COR-L47 (cell line): ENCODE measurements around the gene HPN.
"Not testable (repeated sequence)": the region's sequence is repeated elsewhere in the genome, so short reads cannot be mapped to it uniquely, and the experiment has no call there.

ENCODE experiments used
- DNase-seq: peaks from one replicate; lab custom pipeline; 2025; lab: John Stamatoyannopoulos, UW

Gene HPN

DNA sequence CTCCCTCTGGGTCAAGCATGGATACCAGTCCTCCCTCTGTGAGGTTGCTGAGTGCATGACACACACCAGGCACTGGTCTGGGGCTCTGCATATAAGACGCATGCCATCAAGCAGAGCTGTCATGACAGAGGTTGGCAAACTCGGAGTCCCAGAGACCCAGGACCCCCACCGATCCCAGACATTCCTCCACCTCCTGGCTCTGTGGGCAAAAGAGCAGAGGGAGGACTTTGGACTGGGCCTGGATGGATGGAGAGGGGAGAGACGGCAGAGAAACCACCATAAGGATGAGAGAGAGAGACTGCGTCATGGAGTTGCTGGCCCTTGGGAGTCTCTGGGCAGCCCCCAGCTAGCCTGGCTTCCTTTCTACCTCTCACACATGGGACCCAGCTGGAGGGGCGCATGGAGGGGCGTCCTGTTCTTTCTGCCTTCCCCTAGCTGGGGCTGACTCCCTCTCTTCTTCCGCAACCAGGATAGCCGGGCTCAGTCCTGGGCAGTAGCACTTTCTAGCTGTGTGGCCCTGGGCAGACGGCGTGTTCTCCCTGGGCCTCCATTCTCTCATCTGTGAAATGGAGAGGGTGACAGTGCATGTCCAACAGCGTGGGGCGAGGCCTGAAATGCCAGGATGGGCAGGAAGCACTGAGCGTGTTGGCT, 1.6 kb downstream of the HPN start:
- DNase-seq: no peak

DNA sequence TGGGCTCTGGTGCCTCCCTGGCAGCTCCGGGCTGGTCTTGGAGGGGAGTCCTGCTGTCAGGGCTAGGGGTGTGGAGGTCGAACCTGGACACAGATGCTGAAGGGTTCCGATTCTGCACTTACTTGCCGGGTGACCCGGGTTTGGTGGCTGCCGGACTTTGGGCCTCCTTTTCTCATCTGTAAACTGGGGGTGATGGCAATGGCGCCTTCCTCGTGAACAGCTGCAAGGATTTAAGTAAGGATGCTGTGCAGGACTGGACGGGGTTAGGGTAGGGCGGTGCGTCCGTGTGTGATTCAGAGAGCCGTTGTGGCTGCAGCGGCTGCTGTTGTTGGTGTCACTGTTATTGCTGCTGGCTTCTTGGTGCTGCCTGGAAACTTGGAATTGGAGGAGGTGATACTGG, 2.4 kb downstream of the HPN start:
- DNase-seq: no peak

DNA sequence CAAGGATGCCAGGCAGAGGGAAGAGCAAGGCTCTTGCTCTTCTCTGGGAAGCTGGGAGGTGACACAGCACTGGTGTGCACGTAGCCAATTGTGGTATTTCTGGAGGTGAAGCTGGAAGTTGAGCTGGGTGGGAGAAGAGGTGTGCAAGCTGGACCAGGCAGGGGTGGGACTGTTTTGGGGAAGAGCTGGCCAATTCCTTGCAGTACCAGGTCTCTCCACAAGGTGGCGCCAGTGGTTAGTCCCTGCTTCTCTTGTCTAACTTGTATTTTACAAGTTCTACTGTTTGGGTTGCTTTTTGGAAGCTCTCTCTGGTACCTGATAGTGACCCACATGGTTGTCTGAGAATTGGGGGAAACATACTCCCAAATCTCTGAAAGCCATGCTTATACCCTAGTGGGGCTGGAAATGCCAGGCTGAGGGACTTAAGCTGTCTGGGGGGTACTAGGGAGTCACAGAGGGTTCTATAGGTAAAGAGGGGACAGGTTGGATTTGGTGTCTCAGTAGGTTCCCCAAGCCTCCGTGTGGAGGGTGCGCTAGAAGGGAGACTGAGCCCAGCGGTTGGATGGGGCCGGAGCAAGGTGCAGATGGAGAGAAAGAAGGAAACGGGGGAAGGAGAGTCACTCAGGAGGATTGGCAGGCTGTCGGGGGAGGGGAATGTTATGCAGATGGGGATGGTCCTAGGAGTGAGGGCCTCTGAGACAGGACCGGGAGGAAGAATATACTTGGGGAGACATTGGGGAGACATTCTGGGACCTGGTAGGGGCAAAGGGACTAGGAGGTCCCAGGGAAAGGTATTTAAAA, 3.0 kb downstream of the HPN start:
- peak; percentile 12 for DNase-seq

DNA sequence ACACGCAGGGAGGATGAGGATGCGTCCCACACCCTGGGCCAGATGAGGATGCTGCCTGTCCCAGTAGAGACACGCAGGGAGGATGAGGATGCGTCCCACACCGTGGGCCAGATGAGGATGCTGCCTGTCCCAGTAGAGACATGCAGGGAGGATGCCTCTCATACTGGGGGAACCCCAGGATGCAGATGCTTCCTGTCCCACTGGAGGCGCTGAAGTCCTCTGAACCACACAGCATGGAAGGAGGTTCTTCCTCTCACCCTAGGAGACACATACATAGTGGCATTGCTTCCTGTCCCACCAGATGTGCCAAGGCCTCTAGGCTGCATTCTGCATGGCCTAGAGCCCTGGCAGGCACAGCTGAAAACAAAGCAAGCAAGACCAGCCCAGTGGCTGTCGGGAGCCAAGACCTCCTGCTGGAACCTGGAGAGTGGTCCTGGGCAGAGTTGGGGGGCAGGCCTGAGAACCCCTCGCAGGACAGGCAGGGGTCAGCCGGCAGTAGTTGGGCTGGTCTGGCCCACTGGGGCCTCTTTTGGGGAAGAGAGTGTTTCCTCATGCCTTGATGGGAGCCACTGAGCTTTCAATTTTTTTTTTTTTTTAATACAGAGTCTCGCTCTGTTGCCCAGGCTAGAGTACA, 4.3 kb downstream of the HPN start:
- DNase-seq: peak; percentile 6

DNA sequence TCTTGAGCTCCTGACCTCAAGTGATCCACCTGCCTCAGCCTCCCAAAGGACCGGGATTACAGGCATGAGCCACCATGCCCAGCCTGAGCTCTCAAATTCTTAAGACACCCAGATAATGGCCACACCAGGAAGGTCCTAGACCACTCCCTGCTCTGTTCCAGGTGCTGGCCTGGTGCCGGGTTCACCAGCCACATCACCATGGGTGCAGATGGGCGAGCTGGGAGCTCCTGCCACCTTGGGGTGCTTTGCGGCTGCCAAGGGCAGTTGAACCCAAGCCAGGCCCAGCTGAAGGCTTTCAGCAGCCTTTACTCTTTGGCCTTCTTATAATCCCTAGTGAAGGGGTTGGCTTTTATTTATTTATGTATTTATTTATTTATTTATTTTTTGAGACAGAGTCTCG, 4.9 kb downstream of the HPN start:
- no peak for DNase-seq

DNA sequence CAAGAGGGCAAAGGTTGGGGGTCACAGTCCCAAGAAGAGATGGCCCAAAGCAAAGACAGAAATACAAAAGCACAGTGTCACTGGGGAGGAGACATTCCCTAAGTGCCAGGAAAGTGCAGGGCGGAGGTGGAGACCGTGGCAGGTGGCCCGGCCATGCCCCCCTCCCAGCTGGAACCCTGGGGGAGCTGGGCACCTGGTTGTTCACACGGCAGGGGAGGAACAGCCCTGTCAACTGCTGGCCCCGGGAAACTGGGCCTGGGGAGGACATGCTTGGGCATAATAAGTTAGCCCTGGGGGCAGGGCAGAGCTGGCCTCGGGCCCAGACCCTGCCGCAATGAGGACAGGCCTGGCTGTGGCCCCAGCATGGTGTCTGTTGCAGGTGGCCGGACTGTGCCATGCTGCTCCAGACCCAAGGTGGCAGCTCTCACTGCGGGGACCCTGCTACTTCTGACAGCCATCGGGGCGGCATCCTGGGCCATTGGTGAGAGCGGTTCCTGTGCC, 7.4 kb downstream of the HPN start:
- peak; percentile 76 for DNase-seq

DNA sequence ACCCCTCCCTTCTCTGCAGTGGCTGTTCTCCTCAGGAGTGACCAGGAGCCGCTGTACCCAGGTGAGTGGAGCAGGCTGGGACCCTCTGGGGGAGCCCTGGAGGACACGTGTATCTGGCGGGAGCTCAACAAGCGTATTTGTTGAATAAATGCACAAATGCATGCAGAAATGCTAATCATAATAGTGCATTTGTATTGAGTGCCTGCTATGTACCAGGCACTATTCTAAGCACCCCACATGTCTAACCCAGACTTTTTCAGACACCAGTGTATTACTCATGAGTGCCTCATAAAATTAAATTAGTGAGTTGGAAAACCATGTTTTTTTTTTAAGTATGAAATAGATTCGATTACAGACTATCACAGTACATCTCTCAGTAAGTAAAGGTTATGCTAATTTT, 7.9 kb downstream of the HPN start:
- no peak for DNase-seq

DNA sequence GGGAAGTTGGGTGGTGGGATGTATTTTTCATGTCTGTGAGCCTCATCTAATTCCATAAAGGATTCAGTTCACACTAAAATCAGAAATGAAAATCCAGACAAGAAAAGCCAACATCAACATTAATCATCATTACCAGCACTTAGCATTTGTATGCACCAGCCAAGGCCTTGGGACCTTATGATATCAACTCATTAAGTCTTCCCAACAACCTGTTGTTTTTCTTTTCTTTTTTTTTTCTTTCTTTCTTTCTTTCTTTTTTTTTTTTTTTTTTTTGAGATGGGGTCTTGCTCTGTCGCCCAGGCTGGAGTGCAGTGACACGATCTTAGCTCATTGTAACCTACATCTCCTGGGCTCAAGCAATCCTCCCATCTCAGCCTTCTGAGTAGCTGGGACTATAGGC, 9.1 kb downstream of the HPN start:
- DNase-seq: not testable (repeated sequence)

DNA sequence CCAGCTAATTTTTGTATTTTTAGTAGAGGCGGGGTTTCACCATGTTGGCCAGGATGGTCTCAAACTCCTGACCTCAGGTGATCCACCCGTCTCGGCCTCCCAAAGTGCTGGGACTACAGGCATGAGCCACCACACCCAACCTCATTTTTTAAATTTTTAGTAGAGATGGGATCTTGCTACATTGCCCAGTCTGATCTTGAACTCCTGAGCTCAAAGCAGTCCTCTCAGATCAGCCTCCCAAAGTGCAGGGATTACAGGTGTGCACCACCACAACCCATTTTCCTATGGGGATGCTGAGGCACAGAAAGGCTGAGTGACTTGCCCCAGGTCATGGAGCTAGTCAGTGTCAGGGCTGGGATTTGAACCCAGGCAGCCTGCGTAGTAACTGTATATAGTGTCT, 9.7 kb downstream of the HPN start:
- not testable (repeated sequence) for DNase-seq

DNA sequence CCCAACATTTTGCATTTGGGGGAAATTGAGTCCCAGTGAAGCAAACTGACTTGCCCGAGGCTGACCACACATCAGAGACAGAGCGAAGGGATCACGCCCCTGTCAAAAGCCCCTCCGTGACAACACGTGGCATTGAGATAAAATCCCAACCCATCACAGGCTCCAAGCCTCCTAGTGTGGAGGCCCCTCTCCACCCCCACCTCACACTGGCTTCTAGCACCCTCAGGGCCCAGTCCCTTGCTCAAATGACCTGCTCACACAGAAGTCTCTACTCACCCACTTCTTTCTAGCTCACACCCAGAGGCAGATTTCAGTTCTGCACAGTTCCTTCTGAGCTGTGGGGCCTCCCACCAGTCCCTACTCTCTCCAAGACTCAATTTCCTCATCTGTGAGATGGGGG, 10.3 kb downstream of the HPN start:
- no peak for DNase-seq

DNA sequence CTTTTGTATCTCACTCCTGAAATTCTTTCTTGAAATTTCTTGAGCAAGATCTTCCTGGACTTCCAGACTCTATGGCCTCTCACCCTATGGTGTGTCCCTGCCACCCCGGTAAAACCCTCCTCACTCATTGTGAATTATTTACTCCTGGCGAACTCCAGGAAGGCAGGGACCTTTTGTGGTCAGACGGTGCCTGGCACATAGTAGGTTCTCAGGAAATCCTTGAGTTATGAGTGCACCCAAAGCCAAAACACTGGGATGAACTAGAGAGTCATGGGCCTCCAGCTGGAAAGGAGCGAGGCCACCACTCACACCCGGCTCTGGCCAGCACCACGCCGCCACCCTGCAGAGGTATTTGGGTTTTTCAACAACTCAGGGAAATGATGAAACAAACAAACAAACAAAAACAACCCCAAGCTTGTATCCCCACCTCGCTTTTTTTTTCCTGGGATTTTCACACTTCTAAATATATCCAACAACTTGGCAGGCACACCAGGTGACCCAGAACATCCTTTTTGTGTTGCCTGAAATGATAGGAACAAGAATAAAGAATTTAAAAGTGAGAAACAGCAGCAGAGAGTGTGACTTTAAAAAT, 11.2 kb downstream of the HPN start:
- no peak for DNase-seq

DNA sequence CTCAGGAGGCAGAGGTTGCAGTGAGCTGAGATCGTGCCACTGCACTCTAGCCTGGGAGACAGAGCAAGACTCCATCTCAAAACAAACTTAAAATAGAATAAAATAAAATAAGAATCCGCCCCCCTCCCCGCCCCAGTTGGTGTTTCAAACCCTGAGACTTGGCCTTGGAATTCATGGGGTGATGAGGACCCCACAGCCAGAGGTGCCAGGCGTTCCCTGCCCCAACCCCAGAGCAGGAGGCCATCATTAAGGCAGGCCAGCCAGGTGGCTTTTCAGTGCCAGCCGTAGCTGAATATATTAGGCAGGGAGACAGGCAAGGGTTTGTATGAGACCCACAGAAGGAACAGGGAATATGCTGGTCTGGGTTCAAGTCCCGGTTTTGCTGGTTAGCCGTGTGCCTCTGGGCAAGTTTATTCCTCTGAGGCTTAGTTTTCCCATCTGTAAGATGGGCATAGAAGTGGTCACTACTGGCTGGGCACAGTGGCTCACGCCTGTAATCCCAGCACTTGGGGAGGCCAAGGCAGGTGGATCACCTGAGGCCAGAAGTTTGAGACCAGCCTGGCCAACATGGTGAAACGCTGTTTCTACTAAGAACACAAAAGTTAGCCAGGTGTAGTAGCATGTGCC, 12.3 kb downstream of the HPN start:
- no peak for DNase-seq

DNA sequence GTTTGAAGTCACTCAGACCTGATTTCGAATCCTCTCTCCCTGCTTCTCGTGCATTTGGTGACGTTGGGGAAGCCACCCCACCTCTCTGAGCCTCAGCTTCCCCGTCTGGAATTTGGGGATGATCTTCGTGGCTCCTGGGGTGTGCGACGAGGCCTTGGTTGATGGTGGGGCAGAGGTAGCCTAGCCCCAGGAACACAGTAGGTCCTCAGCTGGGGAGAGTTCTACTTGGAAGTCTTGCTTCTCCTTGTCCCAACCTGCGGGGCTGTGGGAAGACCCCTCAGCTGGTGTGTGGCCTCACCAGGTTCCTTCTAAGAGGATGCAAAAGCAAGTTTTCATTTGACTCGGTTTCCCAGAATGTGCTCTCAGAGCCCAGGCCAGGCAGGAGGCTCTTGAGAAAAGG, 13.1 kb downstream of the HPN start:
- no peak for DNase-seq

DNA sequence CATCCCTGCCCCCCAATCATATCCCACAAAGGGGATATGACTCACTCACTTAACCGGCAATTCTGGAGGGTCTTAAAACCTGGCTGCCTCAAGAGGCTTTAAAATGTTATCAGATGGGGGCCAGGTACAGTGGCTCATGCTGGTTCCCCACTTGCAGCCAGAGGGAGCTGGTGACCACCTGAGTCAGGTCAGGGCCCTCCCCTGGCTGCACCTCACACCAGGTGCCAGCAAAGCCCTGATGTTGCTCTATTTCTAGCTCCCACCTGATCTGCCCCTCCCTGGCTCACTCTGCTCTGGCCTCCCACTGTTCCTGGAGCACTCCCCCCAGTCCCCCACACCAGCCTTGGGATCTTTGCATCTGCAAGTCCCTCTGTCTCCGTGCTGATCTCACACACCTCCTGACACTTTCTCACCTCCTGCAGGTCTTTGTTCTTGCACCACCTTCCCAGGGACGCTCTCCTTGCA, 14.2 kb downstream of the HPN start:
- peak; percentile 44 for DNase-seq

DNA sequence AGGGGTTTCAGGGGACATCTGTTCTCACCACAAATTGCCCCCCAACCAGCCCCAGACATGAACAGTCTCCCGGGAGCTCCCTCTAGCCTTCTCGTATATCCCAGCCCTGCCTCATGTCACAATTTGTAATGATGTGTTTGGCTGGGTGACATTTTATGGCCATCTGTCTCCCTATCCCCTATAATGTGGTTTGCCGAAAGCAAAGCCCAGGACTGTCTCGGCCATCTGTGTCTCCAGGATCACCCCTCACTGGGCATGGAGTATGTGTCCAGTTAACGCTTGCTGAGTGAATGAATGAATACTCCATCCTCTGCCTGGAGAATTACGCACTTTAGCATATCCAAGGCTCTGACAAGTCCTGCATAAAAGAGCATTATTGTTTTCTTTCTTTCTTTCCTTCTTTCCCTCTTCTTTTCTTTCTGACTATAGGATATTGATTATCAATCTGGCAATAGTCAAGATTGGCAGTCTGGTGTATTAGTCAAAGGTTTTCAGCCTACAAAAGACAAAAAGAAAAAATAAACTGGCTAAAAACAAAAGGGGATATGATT, 15.1 kb downstream of the HPN start:
- no peak for DNase-seq

DNA sequence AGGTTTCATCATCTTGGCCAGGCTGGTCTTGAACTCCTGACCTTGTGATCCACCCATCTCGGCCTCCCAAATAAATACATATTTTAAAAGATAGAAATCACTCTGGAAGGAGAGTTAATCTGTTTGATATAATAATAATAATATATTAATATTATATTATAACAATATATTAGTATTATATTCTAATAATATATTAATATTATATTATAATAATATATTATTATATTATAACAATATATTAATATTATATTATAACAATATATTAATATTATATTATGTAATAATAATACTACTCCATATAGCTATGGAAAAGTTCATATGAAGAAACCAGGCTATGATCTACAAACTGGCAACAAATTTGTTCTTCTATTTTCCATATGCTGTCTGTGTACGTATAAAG, 16.8 kb downstream of the HPN start:
- DNase-seq: no peak

DNA sequence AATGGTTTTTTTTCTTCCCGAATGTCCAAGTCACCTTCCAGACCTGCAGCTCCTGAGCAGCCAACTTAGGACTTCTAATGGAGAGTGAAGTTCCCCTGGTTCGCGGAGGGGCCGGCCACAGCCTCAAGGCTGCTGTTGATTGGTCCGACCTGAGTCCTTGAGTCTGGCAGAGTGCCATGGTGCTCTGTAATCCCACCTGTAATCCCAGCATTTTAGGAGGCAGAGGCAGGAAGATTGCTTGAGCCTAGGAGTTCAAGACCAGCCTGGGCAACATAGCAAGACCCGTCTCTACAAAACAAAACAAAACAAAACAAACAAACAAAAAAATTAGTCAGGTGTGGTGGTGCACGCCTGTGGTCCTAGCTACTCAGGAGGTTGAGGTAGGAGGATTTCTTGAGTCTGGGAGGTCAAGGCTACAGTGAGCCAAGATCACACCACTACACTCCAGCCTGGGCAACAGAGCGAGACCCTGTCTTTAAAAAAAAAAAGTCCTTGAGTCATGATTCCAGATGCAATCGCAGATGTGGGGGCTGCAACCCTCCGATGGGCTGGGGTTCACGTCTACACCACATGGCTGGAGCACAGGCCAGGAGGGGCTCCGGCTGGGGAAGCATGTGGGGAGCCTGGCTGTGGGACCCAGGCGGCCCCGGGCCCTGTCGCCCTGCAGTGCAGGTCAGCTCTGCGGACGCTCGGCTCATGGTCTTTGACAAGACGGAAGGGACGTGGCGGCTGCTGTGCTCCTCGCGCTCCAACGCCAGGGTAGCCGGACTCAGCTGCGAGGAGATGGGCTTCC, 17.7 kb downstream of the HPN start:
- no peak for DNase-seq

DNA sequence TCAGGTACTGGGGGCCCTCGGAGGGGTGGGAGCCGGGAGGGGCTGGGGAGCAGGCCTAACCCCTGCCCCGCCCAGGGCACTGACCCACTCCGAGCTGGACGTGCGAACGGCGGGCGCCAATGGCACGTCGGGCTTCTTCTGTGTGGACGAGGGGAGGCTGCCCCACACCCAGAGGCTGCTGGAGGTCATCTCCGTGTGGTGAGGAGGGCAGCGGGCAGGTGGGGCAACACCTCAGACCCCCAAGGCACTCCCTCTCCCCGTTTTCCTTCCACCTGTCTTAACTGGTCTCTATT, 18.2 kb downstream of the HPN start:
- no peak for DNase-seq

DNA sequence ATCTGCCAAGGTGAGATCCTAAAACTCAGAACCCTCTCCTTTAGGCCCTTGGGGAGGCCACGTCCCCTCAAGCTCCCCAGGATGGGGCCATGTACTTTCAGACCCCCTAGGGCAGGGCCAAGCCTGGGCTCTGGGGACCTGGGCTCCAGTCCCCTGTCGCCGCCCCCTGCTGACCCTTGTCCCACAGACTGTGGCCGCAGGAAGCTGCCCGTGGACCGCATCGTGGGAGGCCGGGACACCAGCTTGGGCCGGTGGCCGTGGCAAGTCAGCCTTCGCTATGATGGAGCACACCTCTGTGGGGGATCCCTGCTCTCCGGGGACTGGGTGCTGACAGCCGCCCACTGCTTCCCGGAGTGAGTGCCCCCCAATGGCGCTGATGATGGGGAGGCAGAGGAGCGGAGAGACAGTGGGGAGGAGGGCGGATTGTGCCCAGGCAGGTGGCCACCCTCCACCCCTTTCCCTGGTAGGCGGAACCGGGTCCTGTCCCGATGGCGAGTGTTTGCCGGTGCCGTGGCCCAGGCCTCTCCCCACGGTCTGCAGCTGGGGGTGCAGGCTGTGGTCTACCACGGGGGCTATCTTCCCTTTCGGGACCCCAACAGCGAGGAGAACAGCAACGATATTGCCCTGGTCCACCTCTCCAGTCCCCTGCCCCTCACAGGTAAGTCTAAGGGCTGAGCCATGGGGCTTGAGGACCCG, 18.8 kb downstream of the HPN start:
- no peak for DNase-seq

DNA sequence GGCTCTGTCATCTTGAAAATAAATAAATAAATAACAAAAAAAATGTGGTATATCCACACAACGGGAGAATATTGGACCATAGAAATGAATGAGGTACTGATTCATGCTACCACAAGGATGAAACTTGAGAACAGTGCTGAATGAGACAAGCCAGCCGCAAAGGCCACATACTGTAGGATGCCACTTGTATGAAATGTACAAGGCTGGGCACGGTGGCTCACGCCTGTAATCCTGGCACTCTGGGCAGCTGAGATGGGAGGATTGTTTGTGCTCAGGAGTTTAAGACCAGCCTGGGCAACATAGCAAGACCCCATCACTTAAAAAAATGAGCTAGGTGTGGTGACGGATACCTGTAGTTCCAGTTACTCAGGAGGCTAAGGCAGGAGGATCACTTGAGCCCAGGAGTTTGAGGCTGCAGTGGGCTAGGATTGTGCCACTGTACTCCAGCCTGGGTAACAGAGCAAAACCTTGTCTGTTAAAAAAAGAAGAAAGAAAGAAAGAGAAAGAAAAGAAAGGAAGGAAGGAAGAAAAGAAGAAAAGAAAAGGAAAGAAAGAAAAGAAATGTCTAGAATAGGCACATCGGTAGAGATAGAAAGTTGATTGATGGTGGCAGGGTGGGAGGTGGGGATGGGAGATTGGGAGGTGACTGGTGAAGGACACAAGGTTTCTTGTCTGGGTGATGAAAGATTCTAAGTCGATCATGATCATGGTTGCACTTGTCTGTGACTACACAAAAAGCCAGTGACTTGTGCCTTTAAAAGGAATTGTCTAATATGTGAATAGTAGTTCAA, 20.3 kb downstream of the HPN start:
- no peak for DNase-seq
